AG04449 (cell line): ENCODE data around the gene TEAD1.

Experiments used
- CTCF ChIA-PET: fragments of 350-600 bp; formaldehyde crosslinking; extraction: SDS; loops from one replicate; lab custom pipeline; 2021; ENCODE audit warnings: antibody characterized with exemption; lab: Yijun Ruan, JAX
- POLR2A ChIA-PET: fragments of 400-600, 350-600 bp; formaldehyde crosslinking; extraction: SDS; loops from one replicate; lab custom pipeline; 2020; ENCODE audit warnings: antibody characterized with exemption, inconsistent platforms; lab: Yijun Ruan, JAX
- DNase-seq: peaks from one replicate; pipeline ENCODE4 v3.0.0-alpha.2; 2010; ENCODE audit warnings: low read depth, low spot score
- H3K4me3 ChIP-seq: 2 replicates; pipeline ENCODE4 v1.5.1; 2011; ENCODE audit warnings: low read depth, mild to moderate bottlenecking, control low read depth, low read length
- CTCF ChIP-seq: IDR thresholded peaks from one replicate; pipeline ENCODE4 v1.5.1; 2011; ENCODE audit warnings: mild to moderate bottlenecking, moderate library complexity, low read length, control low read depth, inconsistent platforms; ENCODE audit not compliant: insufficient read depth; ENCODE audit errors: missing control alignments

TEAD1 gene

DNA sequence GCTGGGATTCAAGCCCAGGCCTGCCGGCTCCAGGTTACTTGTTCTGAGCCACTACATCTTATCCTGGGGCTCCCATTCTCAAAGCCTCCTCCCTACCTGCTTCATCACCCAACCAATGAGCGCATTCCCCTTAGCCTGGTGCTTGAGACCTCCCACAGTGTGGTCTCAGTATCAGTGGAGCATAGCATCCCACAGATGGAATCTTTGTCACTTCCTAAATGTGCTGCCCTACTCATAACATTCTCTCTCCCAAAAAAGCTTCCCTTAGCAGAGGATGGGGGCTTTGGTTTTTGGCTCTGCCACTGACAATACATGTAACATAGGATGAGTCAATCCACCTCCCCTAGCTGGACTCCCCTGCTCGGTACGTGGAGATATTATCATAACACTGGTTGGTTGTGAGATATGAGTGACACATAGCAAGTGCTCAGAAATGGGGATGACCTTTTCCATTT lies 28.8 kb downstream of the TEAD1 start:
- no peak for TF ChIP-seq CTCF
- DNase-seq: no peak
- CTCF ChIA-PET: interaction anchor here (1.1 to 1.4 kb wide), 2 partner anchors 57 to 162 kb away, joined by 3 read pairs; no protein-coding TSS in a partner anchor
- POLR2A ChIA-PET: interaction anchor here (1.5 kb wide), 1 partner anchor 67 kb away, joined by 4 read pairs; no protein-coding TSS in a partner anchor
- H3K4me3 ChIP-seq: no peak overlapping the region

GRCh38 chr11:12704049-12704448 lies 29.8 kb downstream of the TEAD1 start:
- CTCF ChIA-PET: interaction anchor here (1.4 kb wide), 2 partner anchors 9 to 163 kb away, joined by 3 to 4 read pairs; no protein-coding TSS in a partner anchor
- DNase-seq: peak; percentile 57
- POLR2A ChIA-PET: interaction anchor here (0.7 to 1.5 kb wide), 3 partner anchors 11 to 66 kb away, joined by 3 to 4 read pairs (median 3); no protein-coding TSS in a partner anchor
- no peak overlapping the region for H3K4me3 ChIP-seq
- no peak for TF ChIP-seq CTCF

GRCh38 chr11:12705874-12706273 lies 31.7 kb downstream of the TEAD1 start:
- H3K4me3 ChIP-seq: no peak overlapping the region
- TF ChIP-seq CTCF: no peak
- ChIA-PET CTCF (interaction anchor here (2.6 kb wide), 1 partner anchor 11 kb away, joined by 11 read pairs; no protein-coding TSS in a partner anchor), POLR2A (no interaction called here)
- no peak for DNase-seq

- no peak for DNase-seq
- ChIA-PET POLR2A (no interaction called here), CTCF (interaction anchor here (2.6 kb wide), 1 partner anchor 12 kb away, joined by 11 read pairs; no protein-coding TSS in a partner anchor)
- TF ChIP-seq CTCF: no peak
- H3K4me3 ChIP-seq: no peak overlapping the region
Observed at GRCh38 chr11:12706545-12707499, 32.6 kb downstream of the TEAD1 start.

DNA sequence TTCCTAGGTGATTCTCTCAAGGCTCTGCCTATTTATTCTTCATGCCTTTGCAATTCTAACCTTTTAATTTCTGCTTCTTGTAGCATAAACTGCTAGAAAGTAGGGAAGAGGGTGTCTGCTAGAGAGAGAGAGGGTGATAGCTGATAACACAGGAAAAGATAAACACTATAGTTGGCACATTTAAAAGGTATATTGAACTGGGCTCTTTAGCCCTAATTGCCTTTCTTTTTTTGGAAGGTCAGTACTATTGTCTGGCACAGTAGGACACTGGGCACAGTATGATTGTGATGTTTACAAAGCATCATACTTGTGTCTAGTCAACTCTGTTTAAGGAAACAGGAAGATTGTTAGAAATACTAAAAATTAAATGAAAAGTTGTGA lies 33.3 kb downstream of the TEAD1 start:
- ChIA-PET CTCF (no interaction called here), POLR2A (no interaction called here)
- DNase-seq: no peak
- no peak for TF ChIP-seq CTCF
- H3K4me3 ChIP-seq: no peak overlapping the region

GRCh38 chr11:12711496-12711895 lies 37.3 kb downstream of the TEAD1 start:
- CTCF ChIA-PET: interaction anchor here (1.0 kb wide), 1 partner anchor 20 kb away, joined by 3 read pairs; no protein-coding TSS in a partner anchor
- POLR2A ChIA-PET: no interaction called here
- no peak for DNase-seq
- no peak for TF ChIP-seq CTCF
- no peak overlapping the region for H3K4me3 ChIP-seq
